Ascending aorta (tissue), 2 donors: ENCODE results near the gene PARD3B. TPM values are rescaled to one million over a fixed set of nuclear protein-coding genes. Genes with fewer than 3 reads are reported as not detected.

Experiments
- DNase-seq, 2 donors: peaks; one replicate each; pipeline ENCODE4 v3.0.0-alpha.2; 2019; ENCODE audit warnings: low spot score in 2 of 2
- H3K27ac ChIP-seq, 2 donors: fragments of 200-600 bp; sonication (generic); one replicate each; pipeline ENCODE4 v1.5.1; 2016 to 2017; ENCODE audit warnings: mild to moderate bottlenecking in 1 of 2
- H3K27me3 ChIP-seq: fragments of 200-600 bp; sonication (generic); one replicate; pipeline ENCODE4 v1.5.1; 2017
- H3K36me3 ChIP-seq, 2 donors: fragments of 200-600 bp; sonication (generic); one replicate each; pipeline ENCODE4 v1.5.1; 2016
- H3K4me1 ChIP-seq, 2 donors: fragments of 200-600 bp; sonication (generic); one replicate each; pipeline ENCODE4 v1.5.1; 2016 to 2017; ENCODE audit warnings: mild to moderate bottlenecking in 1 of 2
- H3K4me3 ChIP-seq, 2 donors: fragments of 200-600 bp; sonication (generic); one replicate each; pipeline ENCODE4 v1.5.1; 2016 to 2017; ENCODE audit warnings: mild to moderate bottlenecking in 1 of 2
- H3K9me3 ChIP-seq, 2 donors: fragments of 200-600 bp; sonication (generic); one replicate each; pipeline ENCODE4 v1.5.1; 2016
- intact Hi-C: fragments of 100-400 bp; cut with DNase I; formaldehyde crosslinking; loops from one replicate; pipeline ENCODE4 v1.15.1; 2023
- total RNA-seq: library from RNA; depleted of rRNA; stranded (reverse); fragments of >200 nt; gene quantifications from one replicate; pipeline ENCODE4 v1.1.0, GENCODE V29; 2016
- TF ChIP-seq, protein P1 (sequence below), 3 experiments: fragments of 200-600 bp in 2 of 3; fragments of 450-650 bp in 1 of 3; sonication (generic) in 2 of 3; IDR thresholded peaks; one replicate each; pipeline ENCODE4 v1.5.1; 2016 to 2019; ENCODE audit warnings: antibody characterized with exemption in 3 of 3, mild to moderate bottlenecking in 1 of 3, moderate library complexity in 1 of 3

Gene PARD3B
- total RNA-seq, 1 donor from 2014 or later = 9.5 TPM

DNA sequence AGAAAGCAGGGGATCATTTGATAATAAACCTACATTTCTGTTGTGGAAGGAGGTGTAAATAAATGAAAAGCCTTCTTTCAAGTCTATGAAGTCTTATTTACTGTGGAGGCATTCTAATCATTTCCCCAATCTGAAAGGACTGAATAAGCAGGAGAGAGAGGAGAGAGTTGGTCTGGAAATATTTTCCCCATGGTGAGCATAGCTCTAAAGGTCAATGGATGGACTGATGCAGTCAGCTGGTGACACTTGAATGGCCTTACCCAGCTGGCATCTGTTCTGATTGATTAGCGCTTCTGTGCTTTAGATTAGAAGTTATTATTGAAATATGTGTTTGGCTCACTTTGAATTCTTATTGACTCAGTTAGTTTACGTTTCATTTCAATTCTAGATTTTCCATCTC lies 122.7 kb downstream of the PARD3B start:
- Histone ChIP-seq H3K27me3 (no peaks in the 10 kb centered on the region), H3K4me3 (no peak overlapping the region), H3K27ac (no peak overlapping the region), H3K4me1 (peaks cover 0 to 7% of the 10 kb centered on the region in 2 donors), H3K9me3 (no peaks in the 10 kb centered on the region), H3K36me3 (no peaks in the 10 kb centered on the region)
- no peak for DNase-seq
- intact Hi-C loops = no loop called here
- TF ChIP-seq, protein P1, sequence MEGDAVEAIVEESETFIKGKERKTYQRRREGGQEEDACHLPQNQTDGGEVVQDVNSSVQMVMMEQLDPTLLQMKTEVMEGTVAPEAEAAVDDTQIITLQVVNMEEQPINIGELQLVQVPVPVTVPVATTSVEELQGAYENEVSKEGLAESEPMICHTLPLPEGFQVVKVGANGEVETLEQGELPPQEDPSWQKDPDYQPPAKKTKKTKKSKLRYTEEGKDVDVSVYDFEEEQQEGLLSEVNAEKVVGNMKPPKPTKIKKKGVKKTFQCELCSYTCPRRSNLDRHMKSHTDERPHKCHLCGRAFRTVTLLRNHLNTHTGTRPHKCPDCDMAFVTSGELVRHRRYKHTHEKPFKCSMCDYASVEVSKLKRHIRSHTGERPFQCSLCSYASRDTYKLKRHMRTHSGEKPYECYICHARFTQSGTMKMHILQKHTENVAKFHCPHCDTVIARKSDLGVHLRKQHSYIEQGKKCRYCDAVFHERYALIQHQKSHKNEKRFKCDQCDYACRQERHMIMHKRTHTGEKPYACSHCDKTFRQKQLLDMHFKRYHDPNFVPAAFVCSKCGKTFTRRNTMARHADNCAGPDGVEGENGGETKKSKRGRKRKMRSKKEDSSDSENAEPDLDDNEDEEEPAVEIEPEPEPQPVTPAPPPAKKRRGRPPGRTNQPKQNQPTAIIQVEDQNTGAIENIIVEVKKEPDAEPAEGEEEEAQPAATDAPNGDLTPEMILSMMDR (IDR thresholded peaks at IDR 0.05) = no peak

- H3K27ac ChIP-seq = no peak overlapping the region
- intact Hi-C loops = no loop called here
- H3K4me1 ChIP-seq = peaks cover 0 to 7% of the 10 kb centered on the region in 2 donors
- H3K9me3 ChIP-seq = no peaks in the 10 kb centered on the region
- DNase-seq = no peak
- H3K36me3 ChIP-seq = no peaks in the 10 kb centered on the region
- no peak overlapping the region for H3K4me3 ChIP-seq
- TF ChIP-seq, protein P1 (IDR thresholded peaks at IDR 0.05) = no peak
- H3K27me3 ChIP-seq = no peaks in the 10 kb centered on the region
These were observed 124.1 kb downstream of the PARD3B start for GRCh38 chr2:204669382-204669781.

GRCh38 chr2:204670124-204670523 lies 124.8 kb downstream of the PARD3B start:
- Histone ChIP-seq H3K36me3 (no peaks in the 10 kb centered on the region), H3K27ac (no peak overlapping the region), H3K9me3 (no peaks in the 10 kb centered on the region), H3K4me3 (no peak overlapping the region), H3K27me3 (no peaks in the 10 kb centered on the region), H3K4me1 (peaks cover 0 to 4% of the 10 kb centered on the region in 2 donors)
- no peak for DNase-seq
- TF ChIP-seq, protein P1 (IDR thresholded peaks at IDR 0.05) = no peak
- intact Hi-C loops = no loop called here

DNA sequence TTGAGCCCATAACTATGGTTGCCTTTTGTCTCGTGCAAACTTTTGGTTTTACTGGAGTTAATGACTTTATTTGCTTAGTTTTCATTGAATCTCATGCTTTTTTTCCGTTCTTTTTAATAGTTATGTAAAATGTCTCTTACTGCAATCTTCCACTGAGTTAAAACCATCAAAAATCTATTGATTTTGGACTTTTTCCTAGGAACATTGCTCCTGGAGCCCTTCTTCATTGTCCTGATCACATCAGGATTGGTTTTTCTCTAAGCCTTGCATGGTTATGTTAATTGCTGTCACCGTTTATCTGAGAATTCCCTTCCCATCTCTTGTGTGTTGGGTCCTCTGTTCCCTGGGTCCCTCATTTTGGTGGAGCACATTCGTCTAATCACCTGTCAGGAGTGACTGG lies 125.5 kb downstream of the PARD3B start:
- H3K4me1 ChIP-seq = peaks cover 0 to 4% of the 10 kb centered on the region in 2 donors
- no peak for DNase-seq
- TF ChIP-seq, protein P1 (IDR thresholded peaks at IDR 0.05) = no peak
- H3K36me3 ChIP-seq = no peaks in the 10 kb centered on the region
- H3K27me3 ChIP-seq = no peaks in the 10 kb centered on the region
- no peak overlapping the region for H3K27ac ChIP-seq
- intact Hi-C loops = no loop called here
- H3K4me3 ChIP-seq = no peak overlapping the region
- no peaks in the 10 kb centered on the region for H3K9me3 ChIP-seq

- Histone ChIP-seq H3K36me3 (no peaks in the 10 kb centered on the region), H3K27me3 (no peaks in the 10 kb centered on the region), H3K9me3 (no peaks in the 10 kb centered on the region), H3K4me3 (no peak overlapping the region), H3K4me1 (no peaks in the 10 kb centered on the region), H3K27ac (no peak overlapping the region)
- TF ChIP-seq, protein P1 (IDR thresholded peaks at IDR 0.05) = no peak
- intact Hi-C loops = no loop called here
- no peak for DNase-seq
These were observed 127.5 kb downstream of the PARD3B start for GRCh38 chr2:204672772-204673171.

- intact Hi-C loops = no loop called here
- Histone ChIP-seq H3K27ac (no peak overlapping the region), H3K4me1 (no peaks in the 10 kb centered on the region), H3K9me3 (no peaks in the 10 kb centered on the region), H3K4me3 (no peak overlapping the region), H3K36me3 (no peaks in the 10 kb centered on the region), H3K27me3 (no peaks in the 10 kb centered on the region)
- TF ChIP-seq, protein P1 (IDR thresholded peaks at IDR 0.05) = no peak
- DNase-seq = no peak
These were observed 128.6 kb downstream of the PARD3B start for GRCh38 chr2:204673877-204674276.
